Hepatocyte (in vitro differentiated cells): ENCODE measurements around the gene TESK2.

ENCODE experiments used
- EZH2 ChIP-seq: fragments of 200-600 bp; sonication (generic); IDR thresholded peaks from 2 replicates; pipeline ENCODE4 v1.6.1; 2016; ENCODE audit warnings: antibody characterized with exemption, mild to moderate bottlenecking, borderline replicate concordance
- EZH2phosphoT487 ChIP-seq: fragments of 200-600 bp; sonication (generic); IDR thresholded peaks from one replicate; pipeline ENCODE4 v1.6.1; 2018; ENCODE audit warnings: antibody characterized with exemption, mild to moderate bottlenecking, low read depth, moderate library complexity; ENCODE audit not compliant: unreplicated experiment, severe bottlenecking
- TF ChIP-seq, protein P1 (sequence below): fragments of 200-600 bp; sonication (generic); IDR thresholded peaks from 2 replicates; pipeline ENCODE4 v1.5.1; 2016; ENCODE audit warnings: antibody characterized with exemption, mild to moderate bottlenecking; ENCODE audit not compliant: poor library complexity

DNA sequence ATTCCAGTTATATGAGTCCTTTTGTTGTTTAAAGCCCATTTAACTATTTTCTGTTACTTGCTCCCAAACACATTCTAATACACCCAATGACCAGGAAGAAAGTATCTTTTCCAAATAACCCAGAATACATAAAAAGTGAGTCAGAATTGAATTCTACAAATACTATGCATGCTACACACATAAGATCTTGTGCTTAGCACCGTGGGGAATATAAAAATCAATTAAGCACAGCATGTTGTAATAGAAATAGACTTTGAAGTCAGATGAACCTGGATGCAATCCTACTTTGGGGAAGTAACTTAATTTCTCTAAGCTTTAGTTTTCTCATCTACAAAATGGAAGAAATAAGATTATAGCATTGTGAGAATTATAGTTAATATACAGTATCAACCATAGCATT, 110.2 kb downstream of the TESK2 start:
- TF ChIP-seq, protein P1, sequence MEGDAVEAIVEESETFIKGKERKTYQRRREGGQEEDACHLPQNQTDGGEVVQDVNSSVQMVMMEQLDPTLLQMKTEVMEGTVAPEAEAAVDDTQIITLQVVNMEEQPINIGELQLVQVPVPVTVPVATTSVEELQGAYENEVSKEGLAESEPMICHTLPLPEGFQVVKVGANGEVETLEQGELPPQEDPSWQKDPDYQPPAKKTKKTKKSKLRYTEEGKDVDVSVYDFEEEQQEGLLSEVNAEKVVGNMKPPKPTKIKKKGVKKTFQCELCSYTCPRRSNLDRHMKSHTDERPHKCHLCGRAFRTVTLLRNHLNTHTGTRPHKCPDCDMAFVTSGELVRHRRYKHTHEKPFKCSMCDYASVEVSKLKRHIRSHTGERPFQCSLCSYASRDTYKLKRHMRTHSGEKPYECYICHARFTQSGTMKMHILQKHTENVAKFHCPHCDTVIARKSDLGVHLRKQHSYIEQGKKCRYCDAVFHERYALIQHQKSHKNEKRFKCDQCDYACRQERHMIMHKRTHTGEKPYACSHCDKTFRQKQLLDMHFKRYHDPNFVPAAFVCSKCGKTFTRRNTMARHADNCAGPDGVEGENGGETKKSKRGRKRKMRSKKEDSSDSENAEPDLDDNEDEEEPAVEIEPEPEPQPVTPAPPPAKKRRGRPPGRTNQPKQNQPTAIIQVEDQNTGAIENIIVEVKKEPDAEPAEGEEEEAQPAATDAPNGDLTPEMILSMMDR, result no peak
- TF ChIP-seq EZH2phosphoT487 (no peak), EZH2 (no peak)
